D721Med (cell line): ENCODE measurements around the gene NAV2.

ENCODE experiments used
- DNase-seq: peaks from one replicate; pipeline ENCODE4 v3.0.0; 2011; ENCODE audit warnings: low spot score; ENCODE audit not compliant: insufficient read length
- FAIRE-seq: peaks from 2 replicates; lab custom pipeline; 2011; peaks lifted over from hg19 to GRCh38; lab: Jason Lieb, UNC
- CTCF ChIP-seq: IDR thresholded peaks from 2 replicates; pipeline ENCODE4 v1.5.1; 2012; ENCODE audit warnings: mild to moderate bottlenecking, control low read depth; ENCODE audit not compliant: insufficient read depth; ENCODE audit errors: missing control alignments

NAV2 gene

GRCh38 chr11:19862091-19862490, 149.5 kb downstream of the NAV2 start:
- no peak for FAIRE-seq

GRCh38 chr11:19864141-19865140, 151.8 kb downstream of the NAV2 start:
- no peak for DNase-seq
- TF ChIP-seq CTCF, result no peak
- FAIRE-seq, result no peak

More at GRCh38 chr11:19862091-19862490, 149.5 kb downstream of the NAV2 start:
- no peak for TF ChIP-seq CTCF
- no peak for DNase-seq

- DNase-seq (no peak), FAIRE-seq (no peak)
- TF ChIP-seq CTCF, result no peak
Observed at GRCh38 chr11:19866037-19866436, 153.4 kb downstream of the NAV2 start.

GRCh38 chr11:19866521-19866920, 153.9 kb downstream of the NAV2 start:
- DNase-seq (no peak), FAIRE-seq (no peak)

GRCh38 chr11:19867064-19867463, 154.4 kb downstream of the NAV2 start:
- FAIRE-seq (no peak), DNase-seq (no peak)

More at GRCh38 chr11:19866521-19866920, 153.9 kb downstream of the NAV2 start:
- no peak for TF ChIP-seq CTCF

GRCh38 chr11:19868281-19868821, 155.7 kb downstream of the NAV2 start:
- TF ChIP-seq CTCF, result no peak
- FAIRE-seq (no peak), DNase-seq (no peak)

More at GRCh38 chr11:19867064-19867463, 154.4 kb downstream of the NAV2 start:
- TF ChIP-seq CTCF, result no peak
